ENCODE data around the gene ADGRA1. TPM values are rescaled to one million over a fixed set of nuclear protein-coding genes. Genes with fewer than 3 reads are reported as not detected.
"Not testable (repeated sequence)": the region's sequence is repeated elsewhere in the genome, so short reads cannot be mapped to it uniquely, and the experiment has no call there.

ADGRA1 gene
- total and polyA plus RNA-seq, 7 donors, result under 0.01 to 0.28 (median 0.08) TPM; not detected in 3

- TF ChIP-seq EP300 (IDR thresholded peaks at IDR 0.05), result no peak
- TF ChIP-seq POLR2AphosphoS5 (IDR thresholded peaks at IDR 0.05), result no peak
- TF ChIP-seq, protein P1, sequence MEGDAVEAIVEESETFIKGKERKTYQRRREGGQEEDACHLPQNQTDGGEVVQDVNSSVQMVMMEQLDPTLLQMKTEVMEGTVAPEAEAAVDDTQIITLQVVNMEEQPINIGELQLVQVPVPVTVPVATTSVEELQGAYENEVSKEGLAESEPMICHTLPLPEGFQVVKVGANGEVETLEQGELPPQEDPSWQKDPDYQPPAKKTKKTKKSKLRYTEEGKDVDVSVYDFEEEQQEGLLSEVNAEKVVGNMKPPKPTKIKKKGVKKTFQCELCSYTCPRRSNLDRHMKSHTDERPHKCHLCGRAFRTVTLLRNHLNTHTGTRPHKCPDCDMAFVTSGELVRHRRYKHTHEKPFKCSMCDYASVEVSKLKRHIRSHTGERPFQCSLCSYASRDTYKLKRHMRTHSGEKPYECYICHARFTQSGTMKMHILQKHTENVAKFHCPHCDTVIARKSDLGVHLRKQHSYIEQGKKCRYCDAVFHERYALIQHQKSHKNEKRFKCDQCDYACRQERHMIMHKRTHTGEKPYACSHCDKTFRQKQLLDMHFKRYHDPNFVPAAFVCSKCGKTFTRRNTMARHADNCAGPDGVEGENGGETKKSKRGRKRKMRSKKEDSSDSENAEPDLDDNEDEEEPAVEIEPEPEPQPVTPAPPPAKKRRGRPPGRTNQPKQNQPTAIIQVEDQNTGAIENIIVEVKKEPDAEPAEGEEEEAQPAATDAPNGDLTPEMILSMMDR (IDR thresholded peaks at IDR 0.05), result no peak
- TF ChIP-seq POLR2A (IDR thresholded peaks at IDR 0.05), result no peak
- intact Hi-C loops (cut with DNase I), result no loop called here
- H3K4me3 ChIP-seq, result no peak overlapping the region
- peaks cover 0 to 49% (median 0%) of the 10 kb centered on the region in 3 donors for H3K27me3 ChIP-seq
- H3K27ac ChIP-seq, result no peak overlapping the region
- WGBS, 2 donors, result 18 to 31% methylated on average over 13 of the region's 13 CpGs
- DNase-seq, result no peak
- no peaks in the 10 kb centered on the region for H3K9me3 ChIP-seq
- no peaks in the 10 kb centered on the region for H3K36me3 ChIP-seq
- no peaks in the 10 kb centered on the region for H3K4me1 ChIP-seq
These were observed 39.5 kb upstream of the ADGRA1 start for GRCh38 chr10:133048266-133048665.

DNA sequence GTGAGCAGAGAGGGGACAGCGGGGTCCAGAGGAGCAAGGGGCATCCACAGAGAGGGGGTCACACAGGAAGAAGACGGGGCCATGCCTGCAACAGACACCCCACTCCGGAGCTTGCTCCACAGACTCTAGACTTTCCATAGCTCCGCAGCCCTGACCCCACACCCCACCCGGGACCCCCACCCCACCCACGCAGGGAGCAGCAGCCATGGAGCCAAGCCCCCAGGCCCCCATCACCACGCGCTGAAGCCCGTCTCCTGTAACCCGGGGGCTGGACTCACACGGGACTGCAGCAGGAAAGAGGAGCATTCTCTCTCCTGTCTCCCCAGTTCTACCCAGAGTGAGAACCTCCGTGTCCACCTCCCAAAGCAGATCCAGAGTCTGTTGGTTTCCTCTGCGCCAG, 38.8 kb upstream of the ADGRA1 start:
- Histone ChIP-seq H3K4me3 (no peak overlapping the region), H3K27ac (no peak overlapping the region), H3K4me1 (no peaks in the 10 kb centered on the region), H3K27me3 (peaks cover 0 to 44% (median 0%) of the 10 kb centered on the region in 3 donors), H3K9me3 (no peaks in the 10 kb centered on the region), H3K36me3 (no peaks in the 10 kb centered on the region)
- intact Hi-C loops (cut with DNase I), result no loop called here
- DNase-seq, result no peak
- TF ChIP-seq POLR2A (IDR thresholded peaks at IDR 0.05), result no peak
- no peak for TF ChIP-seq EP300 (IDR thresholded peaks at IDR 0.05)
- TF ChIP-seq POLR2AphosphoS5 (IDR thresholded peaks at IDR 0.05), result no peak
- TF ChIP-seq, protein P1 (IDR thresholded peaks at IDR 0.05), result no peak
- WGBS, 2 donors, result 79 to 88% methylated on average over 13 of the region's 13 CpGs

DNA sequence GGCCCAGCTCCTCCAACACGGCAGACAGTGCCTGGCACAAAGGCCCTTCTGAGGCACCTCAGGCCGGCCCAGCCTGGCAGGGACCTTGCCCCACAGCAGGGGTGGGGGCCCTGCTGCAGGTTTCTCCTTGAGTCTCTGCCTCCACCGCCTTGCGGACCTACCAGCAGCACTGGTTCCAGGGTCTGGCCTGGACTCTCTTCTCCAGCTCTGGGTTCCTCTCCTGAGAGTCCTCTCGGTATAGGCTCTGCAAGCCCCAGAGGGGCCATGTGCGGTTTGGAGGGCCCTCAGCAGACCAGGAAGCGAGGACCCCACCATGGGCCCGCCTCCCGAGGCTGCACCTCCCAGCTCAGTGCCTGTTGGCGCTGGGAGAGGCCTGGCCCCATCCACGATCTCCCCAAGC, 38.1 kb upstream of the ADGRA1 start:
- peaks cover 0 to 44% (median 0%) of the 10 kb centered on the region in 3 donors for H3K27me3 ChIP-seq
- H3K9me3 ChIP-seq, result no peaks in the 10 kb centered on the region
- no peak overlapping the region for H3K27ac ChIP-seq
- H3K36me3 ChIP-seq, result no peaks in the 10 kb centered on the region
- no peaks in the 10 kb centered on the region for H3K4me1 ChIP-seq
- intact Hi-C loops (cut with DNase I), result no loop called here
- no peak for DNase-seq
- no peak overlapping the region for H3K4me3 ChIP-seq
- WGBS, 2 donors, result 71 to 89% methylated on average over 11 of the region's 11 CpGs
- no peak for TF ChIP-seq POLR2A (IDR thresholded peaks at IDR 0.05)
- TF ChIP-seq, protein P1 (IDR thresholded peaks at IDR 0.05), result no peak
- no peak for TF ChIP-seq EP300 (IDR thresholded peaks at IDR 0.05)
- TF ChIP-seq POLR2AphosphoS5 (IDR thresholded peaks at IDR 0.05), result no peak

DNA sequence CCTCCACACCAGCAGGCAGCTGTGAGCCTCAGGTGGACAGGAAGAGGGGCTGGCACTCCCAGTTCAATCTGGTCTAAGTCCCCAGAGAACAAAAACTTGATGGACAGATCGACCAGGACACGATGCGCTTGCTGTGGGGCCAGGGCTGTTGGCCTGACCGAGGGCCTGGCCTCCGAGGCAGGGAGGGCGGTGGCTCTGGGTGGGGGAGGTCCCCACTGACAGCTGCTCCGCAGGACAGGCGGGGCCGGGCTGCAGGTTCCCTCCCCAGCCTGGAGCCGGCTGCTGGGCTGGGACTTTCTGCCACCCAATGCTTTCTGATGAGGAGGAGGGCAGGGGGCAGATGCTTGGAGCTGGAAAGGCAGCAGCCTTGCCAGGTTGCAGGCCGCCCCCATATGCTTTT, 37.4 kb upstream of the ADGRA1 start:
- 33 to 62% methylated on average over 11 of the region's 11 CpGs for WGBS, 2 donors
- TF ChIP-seq POLR2AphosphoS5 (IDR thresholded peaks at IDR 0.05) (no peak), POLR2A (IDR thresholded peaks at IDR 0.05) (no peak), EP300 (IDR thresholded peaks at IDR 0.05) (no peak)
- TF ChIP-seq, protein P1 (IDR thresholded peaks at IDR 0.05), result no peak
- Histone ChIP-seq H3K27ac (no peak overlapping the region), H3K4me1 (no peaks in the 10 kb centered on the region), H3K36me3 (no peaks in the 10 kb centered on the region), H3K9me3 (no peaks in the 10 kb centered on the region), H3K27me3 (peaks cover 0 to 46% (median 0%) of the 10 kb centered on the region in 3 donors), H3K4me3 (no peak overlapping the region)
- intact Hi-C loops (cut with DNase I), result no loop called here
- no peak for DNase-seq

- 81 to 89% methylated on average over 14 of the region's 14 CpGs for WGBS, 2 donors
- H3K27me3 ChIP-seq, result peaks cover 0 to 63% (median 9%) of the 10 kb centered on the region in 3 donors
- no peaks in the 10 kb centered on the region for H3K4me1 ChIP-seq
- no peak overlapping the region for H3K27ac ChIP-seq
- H3K9me3 ChIP-seq, result no peaks in the 10 kb centered on the region
- TF ChIP-seq POLR2A (IDR thresholded peaks at IDR 0.05) (no peak), EP300 (IDR thresholded peaks at IDR 0.05) (no peak), POLR2AphosphoS5 (IDR thresholded peaks at IDR 0.05) (no peak)
- TF ChIP-seq, protein P1 (IDR thresholded peaks at IDR 0.05), result no peak
- no peak overlapping the region for H3K4me3 ChIP-seq
- no peak for DNase-seq
- intact Hi-C loops (cut with DNase I), result no loop called here
- no peaks in the 10 kb centered on the region for H3K36me3 ChIP-seq
These were observed 35.6 kb upstream of the ADGRA1 start for GRCh38 chr10:133052076-133052475.

GRCh38 chr10:133053527-133054133, 34.1 kb upstream of the ADGRA1 start:
- H3K9me3 ChIP-seq; H3K36me3 ChIP-seq; H3K4me1 ChIP-seq; H3K27ac ChIP-seq; intact Hi-C loops (cut with DNase I); DNase-seq; H3K4me3 ChIP-seq: not testable (repeated sequence)
- 85 to 88% methylated on average over 10 of the region's 10 CpGs for WGBS, 2 donors
- peaks cover 0 to 55% (median 9%) of the 10 kb centered on the region in 3 donors for H3K27me3 ChIP-seq

All from sigmoid colon (tissue), 7 donors.